ENCODE measurements around the gene ARFIP2. TPM values are rescaled to one million over a fixed set of nuclear protein-coding genes. Genes with fewer than 3 reads are reported as not detected.

ARFIP2 gene
- polyA plus RNA-seq, 2 of the 4 experiments (the other 2 are of a cell fraction): 79.2 to 87.9 TPM

GRCh38 chr11:6456361-6457073 is 24.6 kb downstream of the ARFIP2 start:
- ATAC-seq (no peak; a peak in 1 of 6 replicates), FAIRE-seq (no peak), DNase-seq (ENCODE audit: low read depth in 1 of 2, low spot score in 1 of 2) (no peak)
- Histone ChIP-seq H3K4me3 (no peak overlapping the region), H3K27ac (no peak overlapping the region), H3K4me2 (no peak overlapping the region), H3K9me3 (no peaks in the 10 kb centered on the region), H3K4me1 (no peaks in the 10 kb centered on the region)
- WGBS (ENCODE audit: missing lambda C conversion rate): 95% methylated on average over 41 of the region's 56 CpGs
- ChIA-PET POLR2A (no interaction called here), CTCF (interaction anchor here (1.0 to 2.1 kb wide), 3 partner anchors 9 to 12 kb away, joined by 3 to 7 read pairs (median 3); no protein-coding TSS in a partner anchor)
- TF ChIP-seq KDM1A (IDR thresholded peaks at IDR 0.05; ENCODE audit: low read depth): no peak
- no peak for TF ChIP-seq EHF (CRISPR knock-in tag; IDR thresholded peaks at IDR 0.05)
- TF ChIP-seq HES2 (IDR thresholded peaks at IDR 0.05): no peak
- no peak for TF ChIP-seq HOXB13 (CRISPR knock-in tag; IDR thresholded peaks at IDR 0.05; ENCODE audit: low read depth)
- no peak for TF ChIP-seq POLR2A (IDR thresholded peaks at IDR 0.05; ENCODE audit: low read length)
- no peak for TF ChIP-seq ZNF302 (CRISPR knock-in tag; IDR thresholded peaks at IDR 0.05)
- no peak for TF ChIP-seq CBX8 (IDR thresholded peaks at IDR 0.05)
- no peak for TF ChIP-seq EP300 (IDR thresholded peaks at IDR 0.05)
- no peak for TF ChIP-seq ZSCAN20 (CRISPR knock-in tag; IDR thresholded peaks at IDR 0.05)
- TF ChIP-seq GATA3 (IDR thresholded peaks at IDR 0.05; ENCODE audit: borderline replicate concordance): no peak
- TF ChIP-seq ATOH8 (CRISPR knock-in tag; IDR thresholded peaks at IDR 0.05; ENCODE audit: low read depth): no peak
- no peak for TF ChIP-seq ELK1 (IDR thresholded peaks at IDR 0.05; ENCODE audit: low read depth, low read length)
- no peak for TF ChIP-seq EHMT2 (IDR thresholded peaks at IDR 0.05; ENCODE audit: low read depth)
- no peak for TF ChIP-seq NR3C1 (IDR thresholded peaks at IDR 0.05)
- TF ChIP-seq RARB (CRISPR knock-in tag; IDR thresholded peaks at IDR 0.05): no peak
- TF ChIP-seq JUN (IDR thresholded peaks at IDR 0.05): no peak
- no peak for TF ChIP-seq MYC (IDR thresholded peaks at IDR 0.05; ENCODE audit: borderline replicate concordance, low read length)
- no peak for TF ChIP-seq MAFK (IDR thresholded peaks at IDR 0.05; ENCODE audit: partially characterized antibody)
- TF ChIP-seq ZC3H11A (IDR thresholded peaks at IDR 0.05): no peak
- no peak for TF ChIP-seq NFE2L2 (conservative IDR thresholded peaks at IDR 0.05; ENCODE audit: low read length)

- ATAC-seq (no peak), DNase-seq (ENCODE audit: low read depth in 1 of 2, low spot score in 1 of 2) (no peak), FAIRE-seq (no peak)
- ChIA-PET POLR2A (no interaction called here), CTCF (interaction anchor here (1.0 to 3.8 kb wide), 7 partner anchors 9 to 102 kb away, joined by 3 to 19 read pairs (median 4); no protein-coding TSS in a partner anchor)
- TF ChIP-seq SREBF2 (IDR thresholded peaks at IDR 0.05) (no peak), JUN (IDR thresholded peaks at IDR 0.05) (no peak), TP53 (CRISPR knock-in tag; IDR thresholded peaks at IDR 0.05) (no peak), NPAS2 (CRISPR knock-in tag; IDR thresholded peaks at IDR 0.05; ENCODE audit: borderline replicate concordance) (no peak), CTCF (IDR thresholded peaks at IDR 0.05) (no peak), BHLHE40 (IDR thresholded peaks at IDR 0.05; ENCODE audit: low read depth, low read length) (no peak), FOSL2 (IDR thresholded peaks at IDR 0.05) (no peak), FOSL2 (CRISPR knock-in tag; IDR thresholded peaks at IDR 0.05) (no peak)
- Histone ChIP-seq H3K4me3 (no peak overlapping the region), H3K27ac (no peak overlapping the region), H3K4me2 (no peak overlapping the region), H3K4me1 (no peaks in the 10 kb centered on the region), H3K9me3 (no peaks in the 10 kb centered on the region)
- 67% methylated on average over 2 of the region's 2 CpGs for WGBS (ENCODE audit: missing lambda C conversion rate)
These were observed 26.1 kb downstream of the ARFIP2 start for GRCh38 chr11:6455070-6455469.
